T-helper 1 cell (primary cell): ENCODE measurements around the gene AGBL4.
"Not testable (repeated sequence)": the region's sequence is repeated elsewhere in the genome, so short reads cannot be mapped to it uniquely, and the experiment has no call there.

ENCODE experiments used
- DNase-seq, 5 donors: peaks; one replicate each; pipeline ENCODE4 v3.0.0-alpha.2; 2012 to 2020

AGBL4 gene

GRCh38 chr1:49424782-49425181 lies 599.0 kb downstream of the AGBL4 start:
- no peak for DNase-seq

DNA sequence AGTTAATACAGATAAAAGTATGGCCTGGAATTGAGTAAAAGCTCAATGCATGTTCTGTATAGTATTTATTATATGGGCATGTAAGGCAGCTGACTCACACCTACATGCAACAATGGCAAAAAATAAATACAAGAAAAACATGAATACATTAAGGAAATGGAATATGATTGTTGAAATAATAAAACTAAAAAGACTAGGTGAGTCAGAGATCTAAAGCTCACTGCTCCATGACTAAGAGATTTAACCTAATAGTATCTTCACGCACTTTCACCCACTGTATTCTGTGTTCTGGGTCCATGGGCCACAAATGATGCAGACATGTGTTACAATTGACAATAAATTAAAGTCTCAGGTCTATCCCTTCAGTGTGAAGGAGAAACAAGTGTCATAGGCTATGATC lies 607.0 kb downstream of the AGBL4 start:
- DNase-seq, result no peak

- DNase-seq, result no peak
These were observed 615.4 kb downstream of the AGBL4 start for GRCh38 chr1:49408346-49408745.

DNA sequence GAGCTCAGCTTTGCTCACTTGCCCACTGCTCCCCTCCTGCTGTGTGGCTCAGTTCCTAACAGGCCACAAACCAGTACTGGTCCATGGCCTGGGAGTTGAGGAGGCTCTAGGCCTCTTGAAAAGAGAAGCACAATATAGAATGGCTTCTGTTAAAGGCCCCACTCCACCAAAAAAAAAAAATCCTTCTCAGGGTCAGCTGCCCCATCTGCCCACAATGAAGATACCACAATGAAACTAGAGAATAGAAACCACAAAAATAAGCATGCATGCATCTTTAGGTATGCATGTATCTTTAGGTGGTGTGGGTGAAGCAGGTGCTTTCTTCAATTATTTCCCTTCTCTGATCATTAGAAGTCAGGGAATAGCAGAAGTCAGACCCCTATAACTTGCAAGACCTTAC lies 626.7 kb downstream of the AGBL4 start:
- no peak for DNase-seq

- DNase-seq, result no peak
These were observed 629.6 kb downstream of the AGBL4 start for GRCh38 chr1:49394200-49394599.

- DNase-seq, result no peak
These were observed 634.1 kb downstream of the AGBL4 start for GRCh38 chr1:49389699-49390098.

GRCh38 chr1:49364676-49365075 lies 659.1 kb downstream of the AGBL4 start:
- no peak for DNase-seq

DNA sequence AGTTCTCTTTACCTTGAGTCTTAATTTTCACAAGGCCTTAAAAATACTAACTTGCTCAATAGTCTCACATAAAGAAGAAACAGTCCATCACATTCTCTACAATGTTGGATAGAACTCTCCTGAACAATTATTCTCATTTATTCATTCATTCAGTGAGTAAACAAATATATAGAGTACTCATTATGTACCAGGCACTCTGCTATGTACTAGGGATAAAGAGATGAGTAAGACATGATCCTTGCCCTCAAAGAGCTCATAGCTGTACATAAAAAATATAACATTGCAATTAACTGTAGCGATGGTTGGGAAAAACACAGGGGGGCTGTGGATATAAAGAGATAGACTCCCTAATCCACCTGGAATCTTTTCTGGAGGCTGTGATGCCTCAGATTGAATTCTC lies 660.1 kb downstream of the AGBL4 start:
- no peak for DNase-seq

DNA sequence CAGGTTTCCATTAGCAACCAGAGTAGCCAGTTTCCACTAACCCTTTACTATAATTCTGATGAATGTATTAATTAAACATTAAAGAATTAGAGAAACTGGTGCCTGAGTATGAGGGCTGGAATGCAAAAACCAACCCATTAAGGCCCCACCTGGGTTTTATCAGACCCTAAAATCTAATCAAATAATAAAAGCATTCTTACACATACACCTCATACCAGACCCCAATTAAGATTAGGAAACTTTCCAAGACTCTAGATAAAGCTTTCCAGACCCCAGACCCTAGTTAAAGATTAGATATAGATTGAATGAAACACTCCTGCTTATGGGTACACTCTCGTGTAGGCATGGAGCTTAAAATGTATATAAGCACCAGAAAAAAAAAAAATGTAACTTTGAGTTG lies 665.7 kb downstream of the AGBL4 start:
- no peak for DNase-seq

DNA sequence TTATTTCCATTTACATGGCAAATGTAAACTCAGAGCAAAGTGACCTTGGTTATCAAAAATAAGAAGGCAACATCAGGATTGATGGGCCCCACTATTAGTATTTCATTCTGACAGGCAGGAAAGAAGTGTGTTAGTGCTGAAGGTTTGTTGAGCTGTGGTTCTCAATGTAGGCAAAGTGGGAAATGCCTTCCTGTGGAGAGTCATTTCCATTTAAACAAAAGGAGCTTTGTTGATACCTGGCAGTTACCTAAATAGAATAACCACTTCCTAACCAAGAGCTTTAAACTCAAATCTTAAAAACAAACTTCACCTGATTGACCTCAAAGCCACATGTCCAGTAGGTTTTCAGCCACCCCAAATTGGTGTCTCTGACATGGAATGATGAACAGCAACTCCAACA lies 667.2 kb downstream of the AGBL4 start:
- DNase-seq, result no peak

- DNase-seq, result no peak
These were observed 672.0 kb downstream of the AGBL4 start for GRCh38 chr1:49351768-49352167.

DNA sequence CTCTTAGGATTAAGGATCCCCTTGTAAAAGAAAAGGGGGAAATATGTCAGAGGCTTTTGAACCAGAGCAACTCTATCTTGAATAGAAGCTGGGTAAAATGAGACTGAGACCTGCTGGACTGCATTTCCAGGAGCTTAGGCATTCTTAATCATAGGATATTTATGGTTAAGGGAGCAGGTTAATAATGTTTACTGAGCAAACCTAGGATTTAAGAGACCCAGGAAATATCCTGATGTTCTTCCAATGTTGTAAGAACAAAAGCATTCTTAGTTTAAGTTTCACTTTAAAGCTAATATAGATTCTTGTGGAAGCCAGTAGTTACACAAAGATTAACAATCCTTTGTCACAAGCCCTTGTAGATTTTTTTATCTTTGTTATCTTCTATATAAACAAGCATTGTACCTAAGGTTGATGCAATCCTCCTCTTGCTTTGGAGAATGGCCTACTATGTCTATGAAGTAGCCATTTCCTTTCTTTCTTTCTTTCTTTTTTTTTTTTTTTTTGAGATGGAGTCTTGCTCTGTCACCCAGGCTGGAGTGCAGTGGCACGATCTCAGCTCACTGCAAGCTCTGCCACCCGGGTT lies 676.9 kb downstream of the AGBL4 start:
- no peak for DNase-seq

DNA sequence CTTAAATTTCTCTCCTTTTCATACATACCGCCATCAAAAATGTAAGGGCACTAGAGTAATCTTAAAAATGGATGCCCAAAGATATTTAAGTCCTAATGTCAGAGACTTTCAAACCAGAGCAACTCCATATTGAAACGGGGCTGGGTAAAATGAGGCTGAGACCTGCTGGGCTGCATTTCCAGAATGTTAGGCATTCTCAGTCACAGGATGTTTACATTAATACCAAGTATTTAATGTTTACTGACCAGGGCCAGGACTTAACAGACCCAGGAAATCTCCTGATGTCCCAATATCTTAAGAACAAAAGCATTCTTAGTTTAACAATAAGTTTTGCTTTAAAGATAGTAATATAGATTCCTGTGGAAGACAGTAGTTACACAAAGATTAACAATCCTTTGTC lies 683.2 kb downstream of the AGBL4 start:
- DNase-seq, result no peak

DNA sequence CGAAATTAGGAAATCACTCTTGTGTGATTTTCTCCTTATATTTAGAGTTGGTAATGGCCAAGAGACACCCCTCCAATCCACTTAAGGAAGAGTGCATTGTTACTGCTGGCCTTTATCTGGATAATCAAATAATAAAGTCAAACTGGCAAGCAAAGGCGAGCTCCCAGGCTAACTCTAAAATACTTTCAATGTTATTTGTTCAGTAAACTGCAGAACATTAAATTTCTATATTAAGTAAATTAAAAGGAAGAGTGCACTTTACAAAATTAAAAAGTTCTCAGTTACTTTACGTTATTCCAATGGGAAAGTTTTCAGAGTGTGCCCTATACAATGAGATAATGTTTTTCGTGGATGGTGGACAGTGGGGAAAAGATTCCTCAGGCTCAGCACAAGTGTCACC lies 684.7 kb downstream of the AGBL4 start:
- DNase-seq, result no peak

GRCh38 chr1:49337251-49337650 lies 686.5 kb downstream of the AGBL4 start:
- DNase-seq, result no peak

- DNase-seq, result no peak
These were observed 689.8 kb downstream of the AGBL4 start for GRCh38 chr1:49333906-49334305.

DNA sequence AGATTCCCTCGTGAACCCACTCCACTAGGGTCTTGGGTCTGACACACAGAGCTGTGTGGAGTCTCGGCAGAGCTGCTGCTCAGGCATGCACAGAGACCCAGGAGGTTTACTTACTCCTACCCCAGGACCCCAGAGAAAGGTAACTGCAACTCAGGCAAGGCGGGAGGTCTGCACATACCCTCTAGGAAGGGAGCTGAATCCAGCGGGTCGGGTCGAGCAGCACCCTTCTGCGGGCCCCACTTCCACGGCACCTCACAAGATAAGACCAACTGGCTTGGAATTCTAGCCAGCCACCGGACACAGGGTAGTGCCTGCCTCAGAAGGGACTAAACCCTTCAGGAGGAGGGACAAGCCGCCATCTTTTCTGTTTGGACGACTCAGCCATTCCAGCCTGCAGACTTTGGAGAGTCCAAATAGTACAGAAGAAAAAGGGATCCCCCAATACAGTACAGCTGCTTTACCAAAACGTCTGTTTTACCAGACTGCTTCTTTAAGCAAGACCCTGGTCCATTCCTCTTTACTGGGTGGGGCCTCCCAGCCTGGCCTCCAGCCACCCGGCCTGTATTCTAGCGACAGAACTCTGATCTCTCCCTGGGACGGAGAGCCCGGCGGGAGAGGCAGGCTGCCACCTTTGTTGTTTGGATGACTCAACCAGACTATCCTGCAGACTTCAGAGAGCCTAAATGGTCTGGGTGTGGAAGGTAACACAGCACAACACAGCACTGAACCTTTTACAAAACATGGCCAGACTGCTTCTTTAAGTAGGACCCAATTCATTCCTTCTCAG lies 692.5 kb downstream of the AGBL4 start:
- DNase-seq, result no peak

GRCh38 chr1:49323925-49324540 lies 699.7 kb downstream of the AGBL4 start:
- no peak for DNase-seq

DNA sequence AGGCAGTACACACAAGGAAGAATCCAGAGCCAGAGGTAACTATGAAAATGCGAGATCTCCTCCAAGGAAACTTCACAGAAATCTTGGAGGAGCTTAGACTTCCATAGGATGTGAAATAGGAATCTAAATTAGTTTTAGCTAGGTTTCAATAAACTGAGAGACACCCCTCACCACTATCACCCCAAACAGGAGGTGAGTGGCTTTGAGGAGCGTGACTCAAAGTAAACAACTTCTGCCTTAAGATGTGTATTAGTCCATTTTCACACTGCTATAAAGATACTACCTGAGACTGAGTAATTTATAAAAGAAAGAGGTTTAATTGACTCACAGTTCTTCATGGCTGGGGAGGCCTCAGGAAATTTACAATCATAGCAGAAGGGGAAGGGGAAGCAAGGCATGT lies 703.3 kb downstream of the AGBL4 start:
- not testable (repeated sequence) for DNase-seq

DNA sequence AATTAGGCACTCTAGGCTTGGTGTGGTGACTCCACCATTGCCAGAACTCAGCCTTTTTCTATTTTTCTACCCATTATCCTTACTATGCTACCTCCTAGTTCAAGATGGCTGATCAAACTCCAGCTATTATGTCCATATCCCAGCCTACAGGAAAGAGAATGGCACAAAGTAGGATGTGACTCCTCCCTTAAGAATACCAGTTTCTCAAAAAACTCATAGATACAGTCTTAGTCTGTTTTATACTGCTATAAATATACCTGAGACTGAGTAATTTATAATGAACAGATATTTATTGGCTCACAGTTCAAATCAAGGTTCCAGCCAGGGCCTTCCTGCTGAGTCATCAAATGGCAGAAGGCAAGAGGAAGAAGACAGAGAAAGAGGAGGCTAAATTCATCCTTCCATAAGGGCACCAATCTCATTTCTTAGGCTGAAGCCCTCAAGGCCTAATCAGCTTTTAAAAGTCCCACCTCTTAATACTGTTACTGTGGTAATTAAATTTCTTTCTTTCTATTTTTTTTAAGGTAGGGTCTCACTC lies 704.3 kb downstream of the AGBL4 start:
- no peak for DNase-seq

DNA sequence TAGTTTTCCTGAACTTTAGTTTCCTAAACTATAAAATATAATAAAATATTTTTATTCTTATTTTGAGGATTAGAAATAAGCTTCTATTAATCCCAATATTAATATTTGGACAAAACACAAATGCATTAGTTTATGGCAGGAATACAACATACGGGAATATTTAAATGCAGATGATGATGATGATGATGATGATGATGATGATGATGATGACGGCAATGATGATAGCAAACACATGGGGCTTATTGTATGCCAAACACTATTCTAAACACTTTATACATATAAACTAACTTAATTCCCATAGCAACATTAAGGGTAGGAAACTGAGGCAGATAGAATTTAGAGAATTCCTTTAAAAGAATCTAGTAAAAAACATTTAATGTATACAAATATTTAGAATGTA lies 705.5 kb downstream of the AGBL4 start:
- DNase-seq, result no peak

GRCh38 chr1:49307457-49307856 lies 716.3 kb downstream of the AGBL4 start:
- no peak for DNase-seq

DNA sequence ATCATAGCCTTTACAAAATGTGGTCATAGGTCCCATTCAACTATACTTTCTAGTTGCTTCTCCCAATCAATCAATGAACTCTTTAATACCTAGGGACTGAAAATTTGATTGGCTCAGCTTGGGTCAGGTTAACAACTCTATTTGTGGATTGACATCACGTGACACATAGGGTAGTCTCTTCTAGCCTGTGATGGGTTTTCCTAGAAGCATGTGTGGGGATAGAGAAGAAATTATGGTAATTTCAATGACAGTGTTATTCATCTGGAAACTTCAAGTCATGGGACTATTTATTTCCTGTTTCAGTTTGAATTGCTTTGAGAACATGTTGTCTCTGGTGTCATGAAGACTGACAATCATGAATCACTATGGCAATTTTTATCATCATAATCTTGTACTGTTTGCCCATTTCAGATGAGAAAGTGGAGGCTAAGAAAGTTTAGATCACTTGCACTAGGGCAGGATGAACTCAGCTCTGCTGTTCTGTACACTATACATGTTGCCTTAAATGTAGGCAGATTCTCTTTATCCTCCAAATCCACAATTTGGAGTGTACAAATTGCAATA lies 717.2 kb downstream of the AGBL4 start:
- no peak for DNase-seq

DNA sequence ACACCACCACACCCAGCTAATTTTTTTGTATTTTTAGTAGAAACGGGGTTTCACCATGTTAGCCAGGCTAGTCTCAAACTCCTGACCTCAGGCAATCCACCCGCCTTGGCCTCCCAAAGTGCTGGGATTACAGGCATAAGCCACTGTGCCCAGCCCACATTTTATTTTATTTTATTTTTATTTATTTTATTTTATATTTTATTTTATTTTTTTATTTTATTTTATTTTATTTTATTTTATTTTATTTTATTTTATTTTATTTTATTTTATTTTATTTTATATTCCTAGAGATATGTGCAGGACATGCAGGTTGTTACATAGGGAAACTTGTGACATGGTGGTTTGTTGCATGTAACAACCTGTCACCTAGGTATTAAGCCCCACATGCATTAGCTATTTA lies 721.4 kb downstream of the AGBL4 start:
- not testable (repeated sequence) for DNase-seq
